Breast epithelium (tissue), 4 donors: Measurements from ENCODE around the gene MYLK3. TPM values are rescaled to one million over a fixed set of nuclear protein-coding genes. Genes with fewer than 3 reads are reported as not detected.
"Not testable (repeated sequence)": the region's sequence is repeated elsewhere in the genome, so short reads cannot be mapped to it uniquely, and the experiment has no call there.

Experiments used
- DNase-seq, 2 donors: peaks; one replicate each; pipeline ENCODE4 v3.0.0-alpha.2; 2019; ENCODE audit warnings: low spot score in 2 of 2
- H3K27ac ChIP-seq, 2 donors: fragments of 200-600 bp; sonication (generic) in 1 of 2; one replicate each; pipeline ENCODE4 v1.5.1; 2016 to 2019; ENCODE audit warnings: mild to moderate bottlenecking in 1 of 2
- H3K27me3 ChIP-seq, 2 donors: fragments of 200-600 bp; sonication (generic) in 1 of 2; one replicate each; pipeline versions ENCODE4 v1.5.1 to v1.6.0; 2017 to 2019; ENCODE audit warnings: control low read depth in 1 of 2, mild to moderate bottlenecking in 1 of 2
- H3K36me3 ChIP-seq: fragments of 200-600 bp; one replicate; pipeline ENCODE4 v1.5.1; 2019
- H3K4me1 ChIP-seq, 2 donors: fragments of 200-600 bp; sonication (generic); one replicate each; pipeline ENCODE4 v1.5.1; 2016 to 2019; ENCODE audit warnings: control low read depth in 1 of 2
- H3K4me3 ChIP-seq, 3 donors: fragments of 200-600 bp; sonication (generic); 1 replicate in 2 of 3; 2 replicates in 1 of 3; pipeline ENCODE4 v1.5.1; 2016 to 2019; ENCODE audit warnings: mild to moderate bottlenecking in 3 of 3, moderate library complexity in 2 of 3
- H3K9me3 ChIP-seq, 2 donors: fragments of 200-600 bp; sonication (generic) in 1 of 2; one replicate each; pipeline ENCODE4 v1.5.1; 2016 to 2019; ENCODE audit warnings: control low read depth in 1 of 2
- CTCF ChIP-seq, 3 donors: fragments of 450-650 bp; IDR thresholded peaks; one replicate each; pipeline ENCODE4 v1.5.1; 2016 to 2017; ENCODE audit warnings: antibody characterized with exemption in 3 of 3, mild to moderate bottlenecking in 3 of 3, moderate library complexity in 3 of 3
- POLR2A ChIP-seq: fragments of 450-650 bp; IDR thresholded peaks from one replicate; pipeline ENCODE4 v1.6.1; 2016; ENCODE audit warnings: antibody characterized with exemption, mild to moderate bottlenecking, moderate library complexity
- POLR2AphosphoS5 ChIP-seq, 3 donors: sonication (generic); formaldehyde crosslinking; IDR thresholded peaks; one replicate each; pipeline ENCODE4 v1.6.1; 2017; ENCODE audit warnings: antibody characterized with exemption in 3 of 3
- intact Hi-C: fragments of 100-400 bp; cut with DNase I; formaldehyde crosslinking; loops from one replicate; pipeline ENCODE4 v1.15.1; 2023; ENCODE audit warnings: low total_unique reads
- total RNA-seq, 3 donors: library from RNA; depleted of rRNA; stranded (reverse); fragments of >200 nt; gene quantifications; one replicate each; pipeline ENCODE4 v1.1.0, GENCODE V29; 2016

Gene MYLK3
- total RNA-seq, 3 donors from 2014 or later = 0.48 to 0.59 TPM; not detected in 1

- Histone ChIP-seq H3K9me3 (no peaks in the 10 kb centered on the region), H3K27me3 (no peaks in the 10 kb centered on the region), H3K4me3 (peak overlapping the region in 2 of 3 donors; percentile 91 to 99), H3K36me3 (no peaks in the 10 kb centered on the region), H3K27ac (peak overlapping the region in 1 of 2 donors; percentile 97), H3K4me1 (peaks cover 0 to 9% of the 10 kb centered on the region in 2 donors)
- intact Hi-C loops = no loop called here
- no peak for DNase-seq
- TF ChIP-seq POLR2AphosphoS5 (IDR thresholded peaks at IDR 0.05) = no peak
- TF ChIP-seq CTCF (IDR thresholded peaks at IDR 0.05) = no peak
- TF ChIP-seq POLR2A = no peak
Observed at GRCh38 chr16:46687486-46687885, 60.7 kb downstream of the MYLK3 start.

- TF ChIP-seq POLR2A (no peak), POLR2AphosphoS5 (IDR thresholded peaks at IDR 0.05) (no peak), CTCF (IDR thresholded peaks at IDR 0.05) (no peak)
- Histone ChIP-seq H3K9me3 (no peaks in the 10 kb centered on the region), H3K4me3 (peak overlapping the region in 2 of 3 donors; percentile 91 to 99), H3K27me3 (no peaks in the 10 kb centered on the region), H3K36me3 (no peaks in the 10 kb centered on the region), H3K4me1 (peaks cover 0 to 9% of the 10 kb centered on the region in 2 donors), H3K27ac (no peak overlapping the region)
- intact Hi-C loops = no loop called here
- no peak for DNase-seq
Observed at GRCh38 chr16:46686815-46687473, 61.2 kb downstream of the MYLK3 start.

- H3K27ac ChIP-seq, intact Hi-C loops, H3K36me3 ChIP-seq, H3K9me3 ChIP-seq, DNase-seq, H3K4me1 ChIP-seq, H3K27me3 ChIP-seq, H3K4me3 ChIP-seq: not testable (repeated sequence)
Observed at GRCh38 chr16:46681867-46682266, 66.3 kb downstream of the MYLK3 start.

GRCh38 chr16:46677943-46678342, 70.2 kb downstream of the MYLK3 start:
- H3K36me3 ChIP-seq, intact Hi-C loops, H3K4me3 ChIP-seq, H3K27me3 ChIP-seq, H3K4me1 ChIP-seq, H3K9me3 ChIP-seq, DNase-seq, H3K27ac ChIP-seq: not testable (repeated sequence)

- no peak overlapping the region for H3K27ac ChIP-seq
- DNase-seq = no peak
- intact Hi-C loops = no loop called here
- H3K4me1 ChIP-seq = no peaks in the 10 kb centered on the region
- TF ChIP-seq POLR2A = no peak
- peak in 2 of 3 donors; percentile 51 to 66 for TF ChIP-seq CTCF (IDR thresholded peaks at IDR 0.05)
- no peak for TF ChIP-seq POLR2AphosphoS5 (IDR thresholded peaks at IDR 0.05)
- H3K36me3 ChIP-seq = no peaks in the 10 kb centered on the region
- no peak overlapping the region for H3K4me3 ChIP-seq
- no peaks in the 10 kb centered on the region for H3K27me3 ChIP-seq
- no peaks in the 10 kb centered on the region for H3K9me3 ChIP-seq
Observed at GRCh38 chr16:46673320-46674013, 74.7 kb downstream of the MYLK3 start.

GRCh38 chr16:46662123-46662522, 86.0 kb downstream of the MYLK3 start:
- DNase-seq = no peak
- Histone ChIP-seq H3K9me3 (no peaks in the 10 kb centered on the region), H3K4me1 (no peaks in the 10 kb centered on the region), H3K36me3 (peaks cover 5% of the 10 kb centered on the region), H3K27me3 (no peaks in the 10 kb centered on the region), H3K4me3 (no peak overlapping the region), H3K27ac (no peak overlapping the region)
- intact Hi-C loops = no loop called here
- no peak for TF ChIP-seq CTCF (IDR thresholded peaks at IDR 0.05)
- TF ChIP-seq POLR2AphosphoS5 (IDR thresholded peaks at IDR 0.05) = no peak
- TF ChIP-seq POLR2A = no peak
